ENCODE measurements around the gene CDYL2. TPM values are rescaled to one million over a fixed set of nuclear protein-coding genes. Genes with fewer than 3 reads are reported as not detected.

Gene CDYL2
- polyA plus RNA-seq, 1 of the 3 experiments (the other 2 are of a cell fraction), result 0.03 TPM

- TF ChIP-seq MEF2A (IDR thresholded peaks at IDR 0.05; ENCODE audit: borderline replicate concordance, low read depth) (no peak), USF1 (IDR thresholded peaks at IDR 0.05; ENCODE audit: borderline replicate concordance, low read depth) (no peak), GATA2 (CRISPR knock-in tag; IDR thresholded peaks at IDR 0.05) (no peak), RXRA (IDR thresholded peaks at IDR 0.05; ENCODE audit: borderline replicate concordance, low read depth) (no peak), CHD2 (IDR thresholded peaks at IDR 0.05; ENCODE audit: low read length, partially characterized antibody) (no peak), YY1 (IDR thresholded peaks at IDR 0.05; ENCODE audit: low read depth) (no peak), FOXM1 (IDR thresholded peaks at IDR 0.05; ENCODE audit: low read depth) (no peak), MXI1 (IDR thresholded peaks at IDR 0.05; ENCODE audit: low read depth, low read length) (no peak), RFX5 (IDR thresholded peaks at IDR 0.05; ENCODE audit: low read length) (no peak), ELF1 (IDR thresholded peaks at IDR 0.05) (no peak), NFIC (IDR thresholded peaks at IDR 0.05; ENCODE audit: borderline replicate concordance) (no peak), GABPA (IDR thresholded peaks at IDR 0.05; ENCODE audit: low read depth) (no peak), SMC3 (IDR thresholded peaks at IDR 0.05; ENCODE audit: low read depth, low read length) (no peak), CTCF (IDR thresholded peaks at IDR 0.05) (no peak), IRF3 (IDR thresholded peaks at IDR 0.05; ENCODE audit: low read depth, low read length) (no peak)
- Histone ChIP-seq H3K4me3 (ENCODE audit: low read depth in 2 of 2, low read length in 1 of 2) (no peak overlapping the region), H4K20me1 (ENCODE audit: insufficient read depth) (no peaks in the 10 kb centered on the region), H3K36me3 (replicated peaks in 1 of 2; ENCODE audit: control insufficient read depth in 1 of 2, insufficient read depth in 2 of 2, low read length in 1 of 2) (no peaks in the 10 kb centered on the region), H3K9ac (no peak overlapping the region), H3K4me2 (no peak overlapping the region), H3K4me1 (ENCODE audit: control insufficient read depth in 1 of 2, insufficient read depth in 2 of 2, low read depth in 1 of 2, low read length in 1 of 2) (no peaks in the 10 kb centered on the region), H3K79me2 (ENCODE audit: insufficient read depth) (no peaks in the 10 kb centered on the region), H3K9me3 (no peaks in the 10 kb centered on the region), H3F3A (replicated peaks; ENCODE audit: insufficient read depth) (no peaks in the 10 kb centered on the region), H2AFZ (ENCODE audit: low read depth) (no peak overlapping the region), H3K27ac (ENCODE audit: low read depth in 2 of 2, low read length in 1 of 2) (no peak overlapping the region), H3K27me3 (ENCODE audit: insufficient read depth) (no peaks in the 10 kb centered on the region), H3K9me2 (no peaks in the 10 kb centered on the region)
- CTCF ChIA-PET, result no interaction called here
- POLR2A ChIA-PET, result no interaction called here
- 40% methylated on average over 7 of the region's 7 CpGs for WGBS (ENCODE audit: low lambda C conversion rate)
- no peak for DNase-seq
Observed at GRCh38 chr16:80564394-80564793, 240.0 kb downstream of the CDYL2 start.

GRCh38 chr16:80563066-80563465 lies 241.3 kb downstream of the CDYL2 start:
- Histone ChIP-seq H3K9me2 (no peaks in the 10 kb centered on the region), H3K4me1 (ENCODE audit: control insufficient read depth in 1 of 2, insufficient read depth in 2 of 2, low read depth in 1 of 2, low read length in 1 of 2) (no peaks in the 10 kb centered on the region), H3K36me3 (replicated peaks in 1 of 2; ENCODE audit: control insufficient read depth in 1 of 2, insufficient read depth in 2 of 2, low read length in 1 of 2) (no peaks in the 10 kb centered on the region), H3F3A (replicated peaks; ENCODE audit: insufficient read depth) (no peaks in the 10 kb centered on the region), H2AFZ (ENCODE audit: low read depth) (no peak overlapping the region), H3K9me3 (no peaks in the 10 kb centered on the region), H3K4me2 (no peak overlapping the region), H3K79me2 (ENCODE audit: insufficient read depth) (no peaks in the 10 kb centered on the region), H3K27ac (ENCODE audit: low read depth in 2 of 2, low read length in 1 of 2) (no peak overlapping the region), H3K4me3 (ENCODE audit: low read depth in 2 of 2, low read length in 1 of 2) (no peak overlapping the region), H3K27me3 (ENCODE audit: insufficient read depth) (no peaks in the 10 kb centered on the region), H4K20me1 (ENCODE audit: insufficient read depth) (no peaks in the 10 kb centered on the region), H3K9ac (no peak overlapping the region)
- ChIA-PET POLR2A (no interaction called here), CTCF (no interaction called here)
- DNase-seq, result no peak
- WGBS (ENCODE audit: low lambda C conversion rate), result 6% methylated on average over 2 of the region's 3 CpGs
- TF ChIP-seq USF2 (IDR thresholded peaks at IDR 0.05; ENCODE audit: borderline replicate concordance, low read depth, low read length), result no peak
- no peak for TF ChIP-seq FOSL2 (IDR thresholded peaks at IDR 0.05; ENCODE audit: borderline replicate concordance, low read depth)
- no peak for TF ChIP-seq USF1 (IDR thresholded peaks at IDR 0.05; ENCODE audit: borderline replicate concordance, low read depth)
- no peak for TF ChIP-seq MEF2A (IDR thresholded peaks at IDR 0.05; ENCODE audit: borderline replicate concordance, low read depth)
- TF ChIP-seq EP300 (IDR thresholded peaks at IDR 0.05; ENCODE audit: borderline replicate concordance in 1 of 2, low read depth in 1 of 2, low read length in 1 of 2), result no peak
- no peak for TF ChIP-seq REST (IDR thresholded peaks at IDR 0.05; ENCODE audit: low read depth, low read length)
- no peak for TF ChIP-seq JUND (IDR thresholded peaks at IDR 0.05)
